CD14-positive monocyte (primary cell): ENCODE data around the gene NCK1. TPM values are rescaled to one million over a fixed set of nuclear protein-coding genes. Genes with fewer than 3 reads are reported as not detected.

Experiments
- DNase-seq, 3 donors: peaks; one replicate each; pipeline ENCODE4 v3.0.0-alpha.2; 2011 to 2022
- H2AFZ ChIP-seq: 2 replicates; pipeline ENCODE4 v1.6.0; 2012; ENCODE audit warnings: mild to moderate bottlenecking, low read depth, low read length, inconsistent platforms; ENCODE audit not compliant: insufficient read depth, poor library complexity, severe bottlenecking
- H3K27ac ChIP-seq, 2 donors: 1 replicate in 1 of 2; 2 replicates in 1 of 2; pipeline ENCODE4 v1.5.1; 2012 to 2013; ENCODE audit warnings: low read length in 2 of 2, control low read depth in 1 of 2, inconsistent platforms in 1 of 2, low read depth in 1 of 2, mild to moderate bottlenecking in 1 of 2
- H3K27me3 ChIP-seq, 2 donors: one replicate each; pipeline versions ENCODE4 v1.6.0 to v1.6.1; 2011 to 2013; ENCODE audit warnings: low read length in 2 of 2; ENCODE audit not compliant: control insufficient read depth in 2 of 2, insufficient read depth in 2 of 2
- H3K36me3 ChIP-seq, 2 donors: replicated peaks in 1 of 2; 1 replicate in 1 of 2; 2 replicates in 1 of 2; pipeline versions ENCODE4 v1.5.1 to v1.6.1; 2012 to 2013; ENCODE audit warnings: low read length in 2 of 2, control low read depth in 1 of 2, inconsistent platforms in 1 of 2, mild to moderate bottlenecking in 1 of 2; ENCODE audit not compliant: insufficient read depth in 2 of 2, control insufficient read depth in 1 of 2
- H3K4me1 ChIP-seq, 2 donors: 1 replicate in 1 of 2; 2 replicates in 1 of 2; pipeline versions ENCODE4 v1.5.1 to v1.6.1; 2012 to 2013; ENCODE audit warnings: low read length in 2 of 2, control low read depth in 1 of 2, inconsistent platforms in 1 of 2, mild to moderate bottlenecking in 1 of 2, moderate library complexity in 1 of 2; ENCODE audit not compliant: insufficient read depth in 2 of 2, control insufficient read depth in 1 of 2
- H3K4me2 ChIP-seq: replicated peaks from 2 replicates; pipeline ENCODE3; 2012; ENCODE audit warnings: low read length, moderate library complexity, mild to moderate bottlenecking; ENCODE audit not compliant: poor library complexity, severe bottlenecking; ENCODE audit errors: extremely low read depth
- H3K4me3 ChIP-seq, 3 experiments: fragments of 200-600 bp in 1 of 3; sonication (generic) in 1 of 3; replicated peaks in 1 of 3; 1 replicate in 2 of 3; 2 replicates in 1 of 3; pipeline ENCODE4 v1.5.1; 2011 to 2013; ENCODE audit warnings: low read length in 3 of 3, mild to moderate bottlenecking in 3 of 3, control low read depth in 2 of 3, low read depth in 2 of 3, inconsistent platforms in 1 of 3, moderate library complexity in 1 of 3
- H3K79me2 ChIP-seq: 2 replicates; pipeline ENCODE4 v1.6.0; 2012; ENCODE audit warnings: mild to moderate bottlenecking, control low read depth, inconsistent platforms, low read length, moderate library complexity; ENCODE audit not compliant: insufficient read depth
- H3K9ac ChIP-seq: 2 replicates; pipeline ENCODE4 v1.6.0; 2017; ENCODE audit warnings: low read length, mild to moderate bottlenecking; ENCODE audit not compliant: insufficient read depth, poor library complexity, severe bottlenecking
- H3K9me3 ChIP-seq, 2 donors: replicated peaks in 1 of 2; 1 replicate in 1 of 2; 2 replicates in 1 of 2; pipeline versions ENCODE4 v1.5.1 to v1.6.1; 2012 to 2013; ENCODE audit warnings: low read length in 2 of 2, control low read depth in 1 of 2; ENCODE audit not compliant: control insufficient read depth in 1 of 2, insufficient read depth in 1 of 2
- H4K20me1 ChIP-seq: 2 replicates; pipeline ENCODE4 v1.6.0; 2012; ENCODE audit warnings: mild to moderate bottlenecking, low read length, control low read depth, moderate library complexity; ENCODE audit not compliant: insufficient read depth
- H3K27ac Mint-ChIP-seq, 7 donors: one replicate each; pipeline ENCODE4 v1.8.0; 2020; ENCODE audit warnings: mild to moderate bottlenecking in 7 of 7, mixed read lengths in 7 of 7, moderate library complexity in 6 of 7, inconsistent platforms in 2 of 7
- H3K27me3 Mint-ChIP-seq, 3 donors: one replicate each; pipeline ENCODE4 v1.8.0; 2021 to 2022; ENCODE audit warnings: low read depth in 3 of 3, mild to moderate bottlenecking in 3 of 3, mixed read lengths in 3 of 3, moderate library complexity in 3 of 3, inconsistent platforms in 1 of 3
- H3K36me3 Mint-ChIP-seq, 2 donors: one replicate each; pipeline ENCODE4 v1.8.0; 2020; ENCODE audit warnings: mixed read lengths in 2 of 2, inconsistent platforms in 1 of 2, mild to moderate bottlenecking in 1 of 2
- H3K4me1 Mint-ChIP-seq: one replicate; pipeline ENCODE4 v1.8.0; 2020; ENCODE audit warnings: mild to moderate bottlenecking, mixed read lengths
- H3K4me3 Mint-ChIP-seq, 2 donors: one replicate each; pipeline ENCODE4 v1.8.0; 2020; ENCODE audit warnings: mild to moderate bottlenecking in 2 of 2, mixed read lengths in 2 of 2, moderate library complexity in 1 of 2
- H3K9me3 Mint-ChIP-seq, 7 donors: one replicate each; pipeline ENCODE4 v1.8.0; 2020 to 2022; ENCODE audit warnings: mixed read lengths in 7 of 7, mild to moderate bottlenecking in 6 of 7, moderate library complexity in 6 of 7, inconsistent platforms in 2 of 7
- CTCF ChIP-seq: fragments of 200-600 bp; IDR thresholded peaks from one replicate; pipeline ENCODE4 v1.8.0; 2022; ENCODE audit warnings: antibody characterized with exemption, mild to moderate bottlenecking
- WGBS: methylation state at CpG from one replicate; pipeline ENCODE4 v1.1.5; 2013; ENCODE audit warnings: missing lambda C conversion rate; ENCODE audit not compliant: insufficient coverage; 5-methylcytosine and 5-hydroxymethylcytosine counted together
- intact Hi-C, 2 donors: fragments of 100-400 bp; cut with micrococcal nuclease; formaldehyde crosslinking; loops; one replicate each; pipeline versions ENCODE4 v1.15.0 to v1.15.1; 2023
- polyA plus RNA-seq, 3 donors: library from polyadenylated mRNA; depleted of rRNA in 1 of 3; unstranded in 2 of 3; stranded (reverse) in 1 of 3; fragments of 300-500 nt in 2 of 3; fragments of >200 nt in 1 of 3; fragmentation: Illumina TruSeq in 2 of 3; gene quantifications; 1 replicate in 2 of 3; 2 replicates in 1 of 3; pipeline ENCODE4 v1.2.3, GENCODE V29; 2012 to 2021

NCK1 gene
- polyA plus RNA-seq, 3 donors = 20.4 to 28.8 (median 22.8) TPM

GRCh38 chr3:136979204-136979603 is 117.2 kb downstream of the NCK1 start:
- Histone ChIP-seq H3K27ac (no peak overlapping the region), H3K36me3 (no peaks in the 10 kb centered on the region), H3K79me2 (no peaks in the 10 kb centered on the region), H3K4me3 (no peak overlapping the region), H3K9me3 (peaks cover 7 to 10% of the 10 kb centered on the region in 2 donors), H3K4me2 (no peak overlapping the region), H4K20me1 (no peaks in the 10 kb centered on the region), H3K27me3 (no peaks in the 10 kb centered on the region), H3K4me1 (no peaks in the 10 kb centered on the region), H3K9ac (no peak overlapping the region), H2AFZ (no peak overlapping the region)
- H3K9me3 Mint-ChIP-seq = peaks cover 6 to 14% (median 9%) of the 10 kb centered on the region in 7 donors
- no peak overlapping the region for H3K4me3 Mint-ChIP-seq
- DNase-seq = no peak
- H3K27ac Mint-ChIP-seq = no peak overlapping the region
- H3K36me3 Mint-ChIP-seq = peaks cover 0 to 4% of the 10 kb centered on the region in 2 donors
- H3K27me3 Mint-ChIP-seq = no peaks in the 10 kb centered on the region
- H3K4me1 Mint-ChIP-seq = no peaks in the 10 kb centered on the region
- no peak for TF ChIP-seq CTCF
- intact Hi-C loops = no loop called here

- no peak overlapping the region for H2AFZ ChIP-seq
- H3K4me1 Mint-ChIP-seq = no peaks in the 10 kb centered on the region
Observed at GRCh38 chr3:136979684-136980083, 117.7 kb downstream of the NCK1 start.

More at GRCh38 chr3:136979684-136980083, 117.7 kb downstream of the NCK1 start:
- Histone ChIP-seq H3K27me3 (no peaks in the 10 kb centered on the region), H3K4me2 (no peak overlapping the region), H3K4me3 (no peak overlapping the region), H4K20me1 (no peaks in the 10 kb centered on the region), H3K9ac (no peak overlapping the region), H3K27ac (no peak overlapping the region), H3K36me3 (no peaks in the 10 kb centered on the region), H3K4me1 (no peaks in the 10 kb centered on the region), H3K79me2 (no peaks in the 10 kb centered on the region), H3K9me3 (peaks cover 3 to 10% of the 10 kb centered on the region in 2 donors)
- H3K9me3 Mint-ChIP-seq = peaks cover 6 to 13% (median 9%) of the 10 kb centered on the region in 7 donors
- no peak for DNase-seq
- H3K36me3 Mint-ChIP-seq = peaks cover 0 to 4% of the 10 kb centered on the region in 2 donors
- WGBS = 91% methylated on average over 3 of the region's 3 CpGs
- no peaks in the 10 kb centered on the region for H3K27me3 Mint-ChIP-seq
- intact Hi-C loops = no loop called here
- no peak overlapping the region for H3K4me3 Mint-ChIP-seq
- no peak overlapping the region for H3K27ac Mint-ChIP-seq
- TF ChIP-seq CTCF = no peak
